GM21786 (cell line): ENCODE results near the gene ZNF37A.
"Not testable (repeated sequence)": the region's sequence is repeated elsewhere in the genome, so short reads cannot be mapped to it uniquely, and the experiment has no call there.

Experiments
- ATAC-seq: cut with Tn5 transposase; IDR thresholded peaks from one replicate; pipeline ENCODE4 v1.9.1; 2021; ENCODE audit not compliant: unreplicated experiment

The ZNF37A gene

DNA sequence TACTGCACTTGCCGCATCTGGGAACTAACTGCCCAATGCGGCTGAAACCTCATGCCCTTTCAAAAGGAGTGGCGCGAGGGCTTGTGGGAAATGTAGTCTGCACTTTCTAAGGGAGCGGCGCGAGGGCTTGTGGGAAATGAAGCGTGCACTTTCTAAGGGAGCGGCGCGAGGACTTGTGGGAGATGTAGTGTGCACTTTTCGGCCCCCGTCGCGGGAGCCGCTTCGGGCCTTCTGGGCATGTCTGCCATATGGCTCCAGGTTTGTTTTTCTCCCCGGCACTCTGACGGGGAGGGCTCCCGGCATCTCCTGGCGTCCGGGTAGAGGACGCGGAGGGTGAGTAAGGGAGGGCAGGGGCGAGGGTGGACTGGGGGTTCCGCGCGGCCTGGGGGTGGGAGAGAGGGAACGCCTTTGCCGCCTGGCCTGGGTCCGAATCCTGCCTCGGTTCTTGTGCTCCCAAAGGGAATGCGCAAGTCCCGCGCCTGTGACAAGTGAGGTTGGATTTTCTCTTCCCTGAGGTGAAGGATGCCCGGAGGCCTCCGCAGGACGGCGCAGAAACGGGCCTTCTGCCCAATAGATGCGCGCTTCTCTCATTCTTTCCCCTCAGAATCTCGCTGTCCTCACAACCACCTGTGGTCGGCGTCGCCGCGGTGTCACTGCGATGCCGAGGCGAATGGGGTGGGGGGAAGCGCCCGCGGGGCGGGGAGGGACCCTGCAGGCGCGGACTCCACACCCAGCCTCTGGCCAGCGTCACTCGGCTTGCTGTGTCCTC, at the start of gene ZNF37A:
Gene ZNF37A, plus strand, starts transcription at position 180 of the 769 bp plus-strand sequence. CDS start 2,281 bp downstream, outside the sequence.
- ATAC-seq = peak; percentile 98

GRCh38 chr10:38045129-38045528, 49.0 kb upstream of the ZNF37A start:
- no peak for ATAC-seq

- peak; percentile 65 for ATAC-seq
Measured at GRCh38 chr10:38047666-38048065, 46.5 kb upstream of the ZNF37A start.

DNA sequence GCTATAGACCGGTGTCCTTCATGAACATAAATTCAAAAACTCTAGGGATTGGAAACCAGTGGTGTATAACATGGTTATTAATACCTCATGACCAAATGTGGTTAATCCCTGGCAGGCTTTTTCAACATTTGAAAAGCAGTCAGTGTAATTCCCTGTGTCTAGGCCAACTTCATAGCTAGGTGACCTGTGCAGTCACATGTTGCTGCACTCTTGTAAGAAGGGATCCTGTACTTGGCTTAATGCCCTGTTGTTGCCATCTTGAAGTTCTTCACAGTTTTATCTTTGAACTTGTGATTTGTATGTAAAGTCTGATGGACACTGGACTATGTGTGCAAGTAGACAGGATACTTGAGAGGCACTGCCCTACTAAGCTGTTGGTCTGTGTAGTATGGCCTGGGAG, 43.9 kb upstream of the ZNF37A start:
- ATAC-seq = no peak

DNA sequence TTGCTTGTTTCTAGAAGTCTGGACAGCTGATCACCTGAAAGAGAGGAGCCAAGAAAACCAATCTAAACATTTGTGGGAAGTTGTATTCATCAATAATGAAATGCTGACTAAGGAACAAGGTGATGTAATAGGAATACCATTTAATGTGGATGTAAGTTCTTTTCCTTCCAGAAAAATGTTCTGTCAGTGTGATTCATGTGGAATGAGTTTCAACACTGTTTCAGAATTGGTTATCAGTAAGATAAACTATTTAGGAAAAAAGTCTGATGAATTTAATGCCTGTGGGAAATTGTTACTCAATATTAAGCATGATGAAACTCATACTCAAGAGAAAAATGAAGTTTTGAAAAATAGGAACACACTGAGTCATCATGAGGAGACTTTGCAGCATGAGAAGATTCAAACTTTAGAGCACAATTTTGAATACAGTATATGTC, 39.8 kb upstream of the ZNF37A start:
- no peak for ATAC-seq

- ATAC-seq = not testable (repeated sequence)
Measured at GRCh38 chr10:38055274-38055894, 38.8 kb upstream of the ZNF37A start.

- ATAC-seq = not testable (repeated sequence)
Measured at GRCh38 chr10:38069663-38070062, 24.5 kb upstream of the ZNF37A start.

- ATAC-seq = no peak
Measured at GRCh38 chr10:38070501-38070900, 23.6 kb upstream of the ZNF37A start.

- ATAC-seq = no peak
Measured at GRCh38 chr10:38072552-38072951, 21.6 kb upstream of the ZNF37A start.

DNA sequence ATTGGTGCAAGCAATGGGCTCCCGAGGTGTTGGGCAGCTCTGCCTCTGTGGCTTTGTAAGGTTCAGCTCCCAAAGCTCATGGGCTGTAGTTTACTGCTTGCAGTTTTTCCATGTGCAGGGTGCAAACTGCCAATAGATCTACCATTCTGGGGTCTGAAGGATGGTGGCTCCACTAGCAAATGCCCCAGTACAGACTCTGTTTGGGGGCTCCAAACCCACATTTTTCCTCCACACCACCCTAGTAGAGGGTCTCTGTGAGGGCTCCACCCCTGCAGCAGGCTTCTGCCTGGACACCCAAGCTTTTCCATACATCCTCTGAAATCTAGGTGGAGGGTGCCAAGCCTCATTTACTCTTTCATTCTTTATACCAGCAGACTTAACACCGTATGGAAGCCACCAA, 17.4 kb upstream of the ZNF37A start:
- ATAC-seq = no peak

GRCh38 chr10:38093318-38093717, 819 bp upstream of the ZNF37A start:
- not testable (repeated sequence) for ATAC-seq

DNA sequence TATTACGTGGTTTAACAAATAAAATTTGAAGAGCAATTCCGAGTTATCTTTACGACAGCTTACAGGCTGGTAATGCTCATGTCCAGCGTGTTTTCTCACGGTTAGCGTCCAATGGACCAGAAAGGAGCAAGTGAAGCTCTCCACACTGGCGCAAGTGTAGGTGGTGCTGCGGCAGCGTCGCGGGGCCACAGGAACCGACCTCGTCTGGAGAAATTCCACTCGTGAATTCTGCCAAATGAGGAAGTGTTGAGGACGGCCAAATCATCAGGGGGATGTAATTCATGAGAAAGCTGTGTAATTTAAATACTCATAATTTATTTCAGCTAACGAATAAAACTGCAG, 350 bp upstream of the ZNF37A start:
- peak; percentile 16 for ATAC-seq

DNA sequence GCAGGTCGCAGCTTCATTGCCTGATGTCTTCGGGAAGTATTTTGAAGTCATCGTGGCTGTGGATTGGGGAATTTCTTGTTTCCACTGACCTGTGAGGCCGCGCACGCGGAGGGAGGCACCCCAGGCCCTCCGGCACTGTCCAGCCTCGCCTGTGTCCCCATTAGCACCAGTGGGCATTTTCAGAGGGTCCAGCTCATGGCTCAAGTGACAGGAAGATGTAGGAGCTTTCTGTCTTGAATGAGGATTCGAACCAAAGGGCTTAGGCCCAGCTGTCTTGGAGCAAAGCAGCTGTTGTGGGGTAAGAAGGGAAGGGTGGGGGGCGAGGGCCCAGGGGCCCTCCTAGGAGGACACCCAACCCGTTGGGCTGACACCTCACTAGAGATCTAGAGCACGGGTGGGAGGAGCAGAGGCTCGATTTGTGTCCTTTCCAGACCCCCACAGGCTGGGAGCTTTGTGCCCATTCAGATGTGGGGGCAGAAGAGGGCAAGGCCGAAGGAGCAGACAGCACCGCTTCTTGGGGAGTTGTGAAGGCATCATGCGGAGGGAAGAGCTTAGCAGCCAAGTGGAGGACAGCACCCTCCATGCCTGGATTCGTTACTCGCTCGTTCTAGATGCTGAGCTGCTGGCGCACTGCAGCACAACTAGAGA, 914 bp downstream of the ZNF37A start:
- no peak for ATAC-seq

- no peak for ATAC-seq
Measured at GRCh38 chr10:38102880-38103279, 8.7 kb downstream of the ZNF37A start.

DNA sequence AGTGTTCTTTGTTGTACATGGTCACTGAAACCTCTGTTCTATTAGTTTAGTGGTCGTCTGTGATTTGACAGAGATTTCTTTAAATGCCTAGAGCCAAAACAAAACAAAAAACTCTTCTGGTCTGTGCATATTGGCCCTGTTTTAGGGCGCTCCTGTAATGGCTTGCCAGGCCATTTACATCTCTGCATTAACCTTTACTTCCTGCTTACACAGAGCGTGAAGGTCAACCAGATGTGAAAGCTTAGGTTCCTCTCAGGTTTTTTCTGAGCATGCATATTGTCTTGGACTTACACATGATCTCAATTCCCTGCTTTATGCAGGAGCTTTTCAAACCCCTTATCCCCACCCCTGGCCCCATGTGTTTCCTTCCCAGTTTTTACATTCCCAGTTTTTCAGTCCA, 9.6 kb downstream of the ZNF37A start:
- ATAC-seq = no peak

GRCh38 chr10:38112159-38112558, 18.0 kb downstream of the ZNF37A start:
- no peak for ATAC-seq

DNA sequence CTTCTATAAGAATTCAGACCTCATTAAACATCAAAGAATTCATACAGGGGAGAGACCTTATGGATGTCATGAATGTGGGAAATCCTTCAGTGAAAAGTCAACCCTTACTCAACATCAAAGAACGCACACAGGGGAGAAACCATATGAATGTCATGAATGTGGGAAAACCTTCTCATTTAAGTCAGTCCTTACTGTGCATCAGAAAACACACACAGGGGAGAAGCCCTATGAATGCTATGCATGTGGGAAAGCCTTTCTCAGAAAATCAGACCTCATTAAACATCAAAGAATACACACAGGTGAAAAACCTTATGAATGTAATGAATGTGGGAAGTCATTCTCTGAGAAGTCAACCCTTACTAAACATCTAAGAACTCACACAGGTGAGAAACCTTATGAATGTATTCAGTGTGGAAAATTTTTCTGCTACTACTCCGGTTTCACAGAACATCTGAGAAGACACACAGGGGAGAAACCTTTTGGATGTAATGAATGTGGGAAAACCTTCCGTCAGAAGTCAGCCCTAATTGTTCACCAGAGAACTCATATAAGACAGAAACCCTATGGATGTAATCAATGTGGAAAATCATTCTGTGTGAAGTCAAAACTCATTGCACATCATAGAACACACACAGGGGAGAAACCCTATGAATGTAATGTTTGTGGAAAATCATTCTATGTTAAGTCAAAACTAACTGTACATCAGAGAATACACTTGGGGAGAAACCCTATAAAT, 24.1 kb downstream of the ZNF37A start:
- no peak for ATAC-seq

DNA sequence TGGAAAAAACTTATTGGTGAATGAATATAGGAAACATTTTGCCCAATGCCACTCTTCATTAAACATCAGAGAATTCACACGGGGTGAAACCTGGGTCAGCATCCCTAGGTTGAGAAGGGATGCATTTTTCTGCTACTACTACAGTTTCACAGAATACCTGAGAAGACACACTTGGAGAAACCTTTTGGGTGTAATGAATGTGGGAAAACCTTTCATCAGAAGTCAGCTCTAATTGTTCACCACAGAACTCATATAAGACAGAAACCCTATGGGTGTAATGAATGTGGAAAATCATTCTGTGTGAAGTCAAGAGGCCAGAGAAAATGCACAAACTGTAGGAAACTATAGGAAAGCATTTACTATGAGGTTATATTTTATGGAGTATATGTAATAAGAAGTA, 24.9 kb downstream of the ZNF37A start:
- no peak for ATAC-seq

DNA sequence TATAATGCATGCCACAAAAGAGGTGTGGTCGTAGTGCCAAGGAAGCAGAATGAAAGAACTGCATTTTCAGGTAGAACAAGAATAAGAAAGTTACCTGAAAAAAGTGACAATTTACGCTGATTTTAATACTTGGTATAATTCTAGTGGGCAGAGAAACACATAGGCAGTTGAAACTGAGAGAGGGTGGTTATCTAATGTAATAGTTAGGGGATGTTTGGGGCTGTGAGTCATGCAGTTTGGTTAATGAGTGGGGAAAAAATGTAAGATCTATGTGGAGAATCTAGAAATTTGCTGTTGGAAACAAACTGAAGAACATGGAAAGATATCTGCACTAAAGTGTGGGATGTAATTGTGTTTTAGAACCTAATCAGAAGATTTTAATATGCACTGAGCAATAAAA, 33.7 kb downstream of the ZNF37A start:
- ATAC-seq = no peak

GRCh38 chr10:38143587-38143986, 49.5 kb downstream of the ZNF37A start:
- ATAC-seq = no peak

- ATAC-seq = no peak
Measured at GRCh38 chr10:38146579-38147333, 52.6 kb downstream of the ZNF37A start.
